HG03060 (cell line): ENCODE measurements around the gene LMCD1.
A peak's percentile ranks its signal among the peaks of the same experiment; 100 is the strongest.

Source experiments
- ATAC-seq: cut with Tn5 transposase; IDR thresholded peaks from one replicate; pipeline ENCODE4 v1.9.1; 2021; ENCODE audit warnings: low read depth, moderate number of reproducible peaks; ENCODE audit not compliant: unreplicated experiment

The LMCD1 gene

DNA sequence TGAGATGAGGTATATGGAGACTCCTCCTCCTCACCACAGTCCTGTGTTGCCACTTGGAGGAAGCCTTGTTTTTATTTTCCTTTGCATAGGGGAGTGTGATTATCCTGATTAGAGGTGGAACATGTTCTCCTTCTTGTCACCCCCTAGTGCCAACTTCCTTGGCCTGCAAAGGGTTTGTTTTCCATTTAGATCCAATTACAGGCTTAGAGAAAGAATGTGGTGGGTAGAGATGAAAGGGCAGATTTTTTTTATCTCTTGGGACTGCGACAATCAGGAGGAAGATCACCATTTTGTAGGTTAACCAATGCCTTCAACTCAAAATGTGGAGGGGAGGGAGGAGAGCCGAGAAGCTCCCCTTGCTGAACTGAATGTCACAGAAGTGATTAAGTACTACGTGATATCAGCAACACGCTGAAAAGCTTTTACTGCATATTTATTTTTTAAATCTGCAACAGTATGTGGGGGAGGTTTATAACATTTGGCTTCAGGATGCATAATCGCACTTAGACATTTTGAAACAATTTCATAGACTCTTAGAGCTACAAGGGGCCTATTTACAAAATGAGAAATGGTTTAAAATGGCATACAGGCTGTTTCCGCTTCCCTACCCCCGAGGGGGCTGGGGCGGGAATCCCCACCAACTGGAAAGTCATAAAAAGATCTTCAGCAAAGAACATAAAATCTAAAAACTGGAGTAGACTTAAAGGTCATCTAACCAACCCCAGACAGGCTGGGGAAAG, 2.4 kb downstream of the LMCD1 start:
- ATAC-seq = peak; percentile 10

DNA sequence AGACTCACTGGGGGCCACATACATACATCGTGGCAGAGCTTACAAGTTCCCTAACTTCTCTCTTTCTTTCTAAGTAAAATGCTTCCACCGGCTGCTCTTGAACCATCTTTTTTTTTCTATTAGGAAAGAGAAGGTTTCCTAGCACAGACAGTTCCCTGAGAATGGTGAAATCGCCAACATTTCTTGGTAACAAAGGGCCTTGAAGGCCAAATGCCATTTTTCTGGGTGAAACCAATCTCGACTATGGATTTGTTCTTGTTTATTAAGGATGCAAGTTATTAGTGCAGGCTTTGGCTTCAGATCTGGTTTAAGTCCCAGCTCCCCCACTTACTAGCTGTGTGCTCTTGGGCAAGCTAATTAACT, 3.0 kb downstream of the LMCD1 start:
- no peak for ATAC-seq

DNA sequence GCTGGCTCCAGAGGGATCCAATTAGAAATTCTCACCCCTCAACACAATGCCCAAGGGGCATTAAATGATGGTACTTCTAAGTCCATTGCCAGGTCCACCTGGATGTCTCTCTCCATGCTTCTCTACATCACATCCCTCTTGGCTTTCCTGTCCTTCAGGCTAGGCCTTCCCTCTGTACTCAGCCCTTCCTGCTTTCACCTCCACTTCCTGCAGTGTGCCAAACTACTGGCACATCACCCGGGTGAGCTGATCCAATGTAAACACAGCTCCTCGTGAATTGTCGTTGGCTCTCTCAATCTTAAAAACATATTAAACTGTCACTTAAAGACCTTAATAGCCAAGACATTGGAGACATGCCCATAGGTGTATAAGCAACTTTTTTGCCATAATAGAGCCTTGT, 4.0 kb downstream of the LMCD1 start:
- ATAC-seq = no peak

DNA sequence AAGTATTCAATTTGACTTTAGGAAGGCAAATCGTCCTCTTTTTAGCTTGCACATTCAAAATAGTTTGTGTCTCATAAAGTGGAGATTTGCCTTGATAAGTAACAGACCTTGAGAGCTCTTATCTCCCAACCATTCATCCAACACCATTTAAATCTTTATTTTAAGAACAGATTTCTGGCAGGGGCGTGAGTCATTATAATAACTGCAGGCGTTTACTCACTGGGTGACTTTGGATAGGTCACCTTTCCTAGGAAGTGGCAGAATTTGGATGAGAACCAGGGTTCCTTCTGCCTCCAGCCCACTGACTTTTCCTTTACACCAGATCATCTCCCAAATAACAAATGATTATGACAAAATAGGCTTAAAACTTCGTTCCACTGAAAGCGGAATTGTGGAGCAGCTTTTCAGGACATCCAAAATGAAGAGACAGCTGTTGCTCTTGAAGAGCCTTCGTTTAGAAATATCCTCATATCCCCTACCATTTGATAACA, 5.0 kb downstream of the LMCD1 start:
- no peak for ATAC-seq

DNA sequence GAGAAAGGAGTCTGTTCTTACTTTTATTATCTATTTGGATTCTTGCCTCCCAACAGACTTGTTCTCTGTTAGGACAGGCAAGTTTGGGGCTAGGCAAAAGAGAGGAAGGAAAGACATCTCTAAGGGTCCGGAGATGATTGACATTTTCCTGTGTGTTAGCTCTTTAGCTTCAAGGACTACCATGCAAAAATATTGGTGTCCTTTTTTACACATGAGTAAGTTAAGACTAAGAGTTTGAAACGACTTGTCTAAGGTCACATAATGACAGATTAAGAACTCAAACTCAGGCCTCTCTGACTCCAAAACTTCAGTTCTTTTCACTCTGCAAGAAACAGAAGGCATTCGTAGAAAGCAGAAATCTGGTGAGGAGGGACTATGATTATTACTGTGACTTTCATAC, 5.9 kb downstream of the LMCD1 start:
- no peak for ATAC-seq

GRCh38 chr3:8509961-8510360, 8.3 kb downstream of the LMCD1 start:
- ATAC-seq = no peak

- ATAC-seq = no peak
Measured at GRCh38 chr3:8512234-8512633, 10.6 kb downstream of the LMCD1 start.

GRCh38 chr3:8516047-8516661, 14.5 kb downstream of the LMCD1 start:
- ATAC-seq = no peak

- ATAC-seq = no peak
Measured at GRCh38 chr3:8516783-8517182, 15.2 kb downstream of the LMCD1 start.

DNA sequence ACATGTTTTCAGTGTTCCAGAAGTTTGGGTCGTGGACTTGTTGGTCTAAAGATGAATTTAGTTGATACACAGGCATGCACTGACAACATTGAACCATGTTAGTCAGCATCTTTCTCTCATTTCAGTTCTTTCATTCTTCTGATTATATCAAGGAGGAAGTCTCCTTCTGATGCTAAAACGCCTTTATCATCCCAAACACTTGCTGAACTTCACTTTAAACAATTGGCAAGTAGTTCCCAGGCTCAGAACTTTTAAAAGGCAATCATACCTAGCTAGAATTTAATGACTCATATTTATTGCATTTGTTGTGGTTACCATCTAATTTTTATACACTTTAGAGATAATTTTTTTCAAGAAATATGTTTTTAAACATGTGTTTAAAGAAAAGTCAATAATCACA, 15.9 kb downstream of the LMCD1 start:
- ATAC-seq = no peak

- ATAC-seq = no peak
Measured at GRCh38 chr3:8518138-8518537, 16.5 kb downstream of the LMCD1 start.

GRCh38 chr3:8519156-8519555, 17.5 kb downstream of the LMCD1 start:
- ATAC-seq = no peak

DNA sequence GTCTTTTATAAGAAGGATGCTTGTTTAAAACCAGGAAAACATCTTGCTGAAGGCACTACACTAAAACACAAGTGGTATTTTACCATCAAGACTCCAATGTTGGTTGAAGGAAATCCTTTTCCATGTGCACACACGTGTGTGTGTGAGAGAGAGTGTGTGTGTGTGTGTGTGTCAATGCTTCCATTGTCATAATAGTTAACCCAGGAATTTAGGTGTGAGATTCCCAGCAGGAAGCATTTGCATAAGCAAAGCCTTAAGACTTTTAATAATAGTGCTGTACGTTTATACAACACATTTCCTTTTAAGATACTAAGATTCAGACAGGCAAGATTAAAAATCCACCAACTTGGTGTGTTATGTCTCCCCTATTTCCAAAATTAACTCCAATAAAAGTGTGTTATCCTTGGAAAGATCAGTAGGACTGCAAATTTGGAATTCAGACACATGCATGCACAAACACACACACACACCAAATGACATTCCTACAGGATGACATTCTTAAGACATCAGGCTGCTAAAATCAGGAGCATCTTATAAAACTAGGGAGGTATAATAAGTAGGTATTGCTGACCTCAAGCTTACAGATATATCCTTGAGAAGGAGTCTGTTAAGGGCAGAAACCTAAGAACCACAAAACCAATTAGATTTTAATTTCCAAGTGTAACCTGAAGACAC, 18.3 kb downstream of the LMCD1 start:
- ATAC-seq = no peak

GRCh38 chr3:8520816-8521403, 19.3 kb downstream of the LMCD1 start:
- ATAC-seq = no peak

- no peak for ATAC-seq
Measured at GRCh38 chr3:8523041-8523440, 21.4 kb downstream of the LMCD1 start.

GRCh38 chr3:8524249-8524648, 22.6 kb downstream of the LMCD1 start:
- ATAC-seq = no peak

DNA sequence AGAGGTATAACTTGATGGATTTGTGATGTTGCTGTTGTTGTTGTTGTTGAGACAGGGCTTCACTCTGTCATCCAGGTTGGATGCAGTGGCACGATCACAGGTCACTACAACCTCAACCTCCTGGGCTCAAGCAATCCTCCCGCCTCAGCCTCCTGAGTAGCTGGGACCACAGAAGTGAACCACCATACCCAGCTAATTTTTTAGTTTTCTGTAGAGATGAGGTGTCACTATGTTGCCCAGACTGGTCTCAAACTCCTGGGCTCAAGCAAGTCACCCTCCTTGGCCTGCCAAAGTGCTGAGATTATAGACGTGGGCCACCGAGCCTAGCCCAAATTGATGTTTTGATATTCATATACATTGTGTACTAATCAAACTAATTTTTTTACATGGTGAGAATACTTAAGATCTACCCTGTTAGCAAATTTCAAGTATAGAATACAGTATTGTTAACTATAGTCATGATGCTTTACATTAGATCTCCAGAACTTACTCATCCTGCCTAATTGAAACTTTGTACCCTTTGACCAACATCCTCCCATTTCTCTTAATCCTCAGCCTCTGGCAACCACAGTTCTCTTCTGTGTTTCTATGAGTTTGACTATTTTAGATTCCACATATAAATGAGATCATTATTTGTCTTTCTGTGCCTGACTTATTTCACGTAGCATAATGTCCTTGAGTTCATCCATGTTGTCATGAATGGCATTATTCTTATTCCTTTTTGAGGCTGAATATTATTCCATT, 23.2 kb downstream of the LMCD1 start:
- ATAC-seq = peak; percentile 61

DNA sequence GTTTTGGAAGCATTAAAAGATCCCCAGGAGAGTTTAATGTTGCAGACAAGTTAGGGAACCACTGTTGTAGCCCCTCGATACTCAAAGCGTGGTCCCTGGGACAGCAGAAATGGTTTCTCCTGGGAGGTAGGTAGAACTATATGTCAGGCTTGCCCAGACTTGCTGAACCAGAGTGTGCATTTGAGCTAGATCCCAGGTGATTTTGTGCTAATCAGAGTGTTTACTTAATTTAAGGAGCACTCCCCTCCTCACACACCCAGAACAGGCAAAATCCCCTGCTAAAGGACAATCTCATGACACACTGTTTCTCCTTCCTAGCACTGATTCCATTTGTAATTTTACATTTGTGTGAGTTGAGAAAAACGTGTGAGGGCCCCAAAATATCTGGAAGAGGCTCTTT, 24.3 kb downstream of the LMCD1 start:
- ATAC-seq = no peak

- ATAC-seq = no peak
Measured at GRCh38 chr3:8529181-8529637, 27.6 kb downstream of the LMCD1 start.

DNA sequence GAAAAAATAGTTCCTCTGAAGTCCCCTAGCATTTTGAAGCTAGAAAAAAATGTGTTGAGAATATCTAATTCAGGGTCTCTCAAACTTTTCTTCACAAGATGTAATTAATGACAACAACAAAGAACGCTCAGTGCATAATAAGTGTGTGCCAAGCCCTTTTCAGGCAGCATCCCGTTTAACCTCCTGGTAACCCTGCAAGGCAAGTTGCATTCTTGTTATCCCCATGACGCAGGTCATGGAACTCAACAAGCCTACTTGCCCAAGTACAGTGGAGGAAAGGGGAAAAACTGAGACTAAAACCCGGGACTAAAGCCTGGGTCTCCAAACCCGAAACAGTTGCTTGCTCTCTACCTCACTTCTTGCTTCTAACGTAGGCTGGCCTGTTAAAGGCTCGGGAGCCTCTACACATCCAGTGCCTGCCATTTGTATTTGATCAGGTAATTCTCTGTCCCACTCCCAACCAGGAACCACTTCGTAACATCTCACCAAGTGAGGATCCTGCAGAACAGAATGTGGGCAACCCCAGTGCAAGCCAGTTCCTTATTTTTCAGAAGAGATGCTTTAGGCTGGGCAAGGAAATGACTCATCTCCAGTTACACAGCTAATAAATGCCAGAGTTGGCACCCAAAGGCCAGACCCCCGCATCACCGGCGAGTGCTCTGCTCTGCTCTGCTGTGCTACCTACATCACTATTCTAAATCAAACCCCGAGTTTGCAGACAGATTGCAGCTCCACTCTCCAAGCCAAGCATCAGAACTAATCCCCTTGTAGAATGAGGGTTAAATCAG, 28.3 kb downstream of the LMCD1 start:
- no peak for ATAC-seq
